Mucosa of descending colon (tissue), 3 donors: ENCODE data around the gene UTS2B. TPM values are rescaled to one million over a fixed set of nuclear protein-coding genes. Genes with fewer than 3 reads are reported as not detected.

Experiments used
- ATAC-seq: fragments of 200-7000 bp; cut with Tn5 transposase; one replicate; pipeline ENCODE4 v1.9.1; 2020; ENCODE audit warnings: mild to moderate bottlenecking, moderate library complexity
- DNase-seq, 3 donors: peaks; one replicate each; pipeline ENCODE4 v3.0.0-alpha.2; 2020
- H3K36me3 ChIP-seq: fragments of 200-600 bp; one replicate; pipeline ENCODE4 v1.8.0; 2021; ENCODE audit warnings: low read depth, mild to moderate bottlenecking
- H3K4me1 ChIP-seq: fragments of 200-600 bp; one replicate; pipeline ENCODE4 v1.8.0; 2021; ENCODE audit warnings: low read depth, mild to moderate bottlenecking
- H3K4me3 ChIP-seq: fragments of 200-600 bp; one replicate; pipeline ENCODE4 v1.8.0; 2021; ENCODE audit warnings: mild to moderate bottlenecking
- H3K9me3 ChIP-seq: fragments of 200-600 bp; one replicate; pipeline ENCODE4 v1.8.0; 2021; ENCODE audit warnings: mild to moderate bottlenecking
- CTCF ChIP-seq: fragments of 200-600 bp; IDR thresholded peaks from one replicate; pipeline ENCODE4 v1.8.0; 2022; ENCODE audit warnings: antibody characterized with exemption, mild to moderate bottlenecking
- intact Hi-C, 2 donors: fragments of 100-400 bp; cut with DNase I in 1 of 2; cut with micrococcal nuclease in 1 of 2; formaldehyde crosslinking; loops; one replicate each; pipeline versions ENCODE4 v1.11.0 to v1.11.1; 2022; cut with DNase I, micrococcal nuclease
- total RNA-seq, 3 donors: library from RNA; stranded (reverse); fragmentation: NEBNext Ultra II Directional in 2 of 3; extraction: Animal tissue kit (Norgen Biotek cat#: 25700) in 2 of 3; gene quantifications; one replicate each; pipeline versions ENCODE4 v1.2.1 to v1.2.4, GENCODE V29; 2021 to 2023
- donor health status: DM: no; HTN: no; CAD: no; lungs with moderate emphysema.
- donor health status: DM: no; HTN: no; CAD: no.
- donor health status: DM: no; HTN: yes; CAD: no.

The UTS2B gene
- total RNA-seq, 3 donors from 2014 or later: 0.47 TPM; not detected in 2

GRCh38 chr3:191357909-191358308, 27.6 kb upstream of the UTS2B start:
- no peaks in the 10 kb centered on the region for H3K9me3 ChIP-seq
- no peaks in the 10 kb centered on the region for H3K36me3 ChIP-seq
- peaks cover 4% of the 10 kb centered on the region for H3K4me1 ChIP-seq
- H3K4me3 ChIP-seq: no peak overlapping the region
- ATAC-seq (no peak), DNase-seq (no peak)
- no peak for TF ChIP-seq CTCF
- intact Hi-C loops: no loop called here

- no peak for DNase-seq
- H3K4me1 ChIP-seq: peaks cover 10% of the 10 kb centered on the region
- H3K4me3 ChIP-seq: no peak overlapping the region
These were observed 26.5 kb upstream of the UTS2B start for GRCh38 chr3:191356631-191357439.

GRCh38 chr3:191355406-191355805, 25.1 kb upstream of the UTS2B start:
- peaks cover 10% of the 10 kb centered on the region for H3K4me1 ChIP-seq
- H3K4me3 ChIP-seq: no peak overlapping the region
- no peaks in the 10 kb centered on the region for H3K36me3 ChIP-seq
- no peak for ATAC-seq
- intact Hi-C loops: no loop called here
- no peak for DNase-seq
- H3K9me3 ChIP-seq: no peaks in the 10 kb centered on the region
- no peak for TF ChIP-seq CTCF

More at GRCh38 chr3:191356631-191357439, 26.5 kb upstream of the UTS2B start:
- TF ChIP-seq CTCF: no peak
- ATAC-seq: peak; percentile 81
- intact Hi-C loops: no loop called here
- Histone ChIP-seq H3K36me3 (no peaks in the 10 kb centered on the region), H3K9me3 (no peaks in the 10 kb centered on the region)

- H3K4me1 ChIP-seq: peaks cover 10% of the 10 kb centered on the region
- DNase-seq (no peak), ATAC-seq (peak; percentile 33)
- intact Hi-C loops: no loop called here
- no peaks in the 10 kb centered on the region for H3K36me3 ChIP-seq
- H3K9me3 ChIP-seq: no peaks in the 10 kb centered on the region
- H3K4me3 ChIP-seq: no peak overlapping the region
- TF ChIP-seq CTCF: no peak
These were observed 22.9 kb upstream of the UTS2B start for GRCh38 chr3:191353022-191353777.

- H3K4me1 ChIP-seq: peaks cover 10% of the 10 kb centered on the region
- H3K9me3 ChIP-seq: no peaks in the 10 kb centered on the region
- no peak for ATAC-seq
- DNase-seq: no peak
- no peak for TF ChIP-seq CTCF
- no peaks in the 10 kb centered on the region for H3K36me3 ChIP-seq
- intact Hi-C loops: no loop called here
- H3K4me3 ChIP-seq: no peak overlapping the region
These were observed 21.7 kb upstream of the UTS2B start for GRCh38 chr3:191352014-191352413.
